Upper lobe of left lung (tissue), 6 donors: Measurements from ENCODE around the gene NUP98. TPM values are rescaled to one million over a fixed set of nuclear protein-coding genes. Genes with fewer than 3 reads are reported as not detected.

Experiments used
- ATAC-seq, 2 donors: fragments of 200-7000 bp; cut with Tn5 transposase; one replicate each; pipeline ENCODE4 v1.9.1; 2022; ENCODE audit warnings: mild to moderate bottlenecking in 2 of 2, moderate library complexity in 2 of 2; ENCODE audit not compliant: low FRiP score in 2 of 2
- DNase-seq, 2 donors: peaks; one replicate each; pipeline ENCODE4 v3.0.0-alpha.2; 2019 to 2020
- H3K27ac ChIP-seq, 4 donors: fragments of 200-600 bp; sonication (generic); one replicate each; pipeline ENCODE4 v1.5.1; 2016 to 2019
- H3K27me3 ChIP-seq, 4 donors: fragments of 200-600 bp; sonication (generic); one replicate each; pipeline ENCODE4 v1.5.1; 2017 to 2019
- H3K36me3 ChIP-seq, 4 donors: fragments of 200-600 bp; sonication (generic); one replicate each; pipeline ENCODE4 v1.5.1; 2016 to 2019
- H3K4me1 ChIP-seq, 4 donors: fragments of 200-600 bp; sonication (generic); one replicate each; pipeline ENCODE4 v1.5.1; 2018 to 2019
- H3K4me3 ChIP-seq, 4 donors: fragments of 200-600 bp; sonication (generic); one replicate each; pipeline ENCODE4 v1.5.1; 2017 to 2019; ENCODE audit warnings: mild to moderate bottlenecking in 2 of 4, moderate library complexity in 1 of 4
- H3K9me3 ChIP-seq, 4 donors: fragments of 200-600 bp; sonication (generic); one replicate each; pipeline ENCODE4 v1.5.1; 2018 to 2019
- EP300 ChIP-seq, 4 donors: sonication (generic); formaldehyde crosslinking; IDR thresholded peaks; one replicate each; pipeline ENCODE4 v1.5.1; 2017; ENCODE audit warnings: antibody characterized with exemption in 4 of 4, control low read depth in 2 of 4
- POLR2A ChIP-seq, 4 donors: fragments of 450-650 bp; IDR thresholded peaks; one replicate each; pipeline ENCODE4 v1.5.1; 2016 to 2017; ENCODE audit warnings: antibody characterized with exemption in 4 of 4, mild to moderate bottlenecking in 2 of 4
- POLR2AphosphoS5 ChIP-seq, 2 donors: sonication (generic); formaldehyde crosslinking; IDR thresholded peaks; one replicate each; pipeline ENCODE4 v1.5.1; 2017; ENCODE audit warnings: antibody characterized with exemption in 2 of 2
- WGBS, 2 donors: methylation state at CpG; one replicate each; pipeline ENCODE4 v1.1.5; 2017 to 2018; 5-methylcytosine and 5-hydroxymethylcytosine counted together
- small RNA-seq, 4 donors: library from RNA; depleted of rRNA; stranded (forward); fragments of <200 nt; gene quantifications; one replicate each; pipeline ENCODE3, GENCODE V24; 2016
- total RNA-seq, 6 donors: library from RNA; depleted of rRNA in 4 of 6; stranded (reverse); fragments of >200 nt in 4 of 6; gene quantifications; one replicate each; pipeline versions ENCODE4 v1.1.0 to v1.2.1, GENCODE V29; 2016 to 2021
- TF ChIP-seq, protein P1 (sequence below), 6 experiments: fragments of 450-650 bp in 4 of 6; fragments of 200-600 bp in 2 of 6; sonication (generic) in 2 of 6; IDR thresholded peaks; one replicate each; pipeline ENCODE4 v1.5.1; 2016 to 2019; ENCODE audit warnings: antibody characterized with exemption in 6 of 6
- donor health status: DM: no; HTN: no; CAD: no; lungs with moderate emphysema.
- donor health status: DM: no; HTN: yes; CAD: no; lungs with severe emphysema.

Gene NUP98
- total RNA-seq, 6 donors from 2014 or later = 66.6 to 127 (median 86.1) TPM

DNA sequence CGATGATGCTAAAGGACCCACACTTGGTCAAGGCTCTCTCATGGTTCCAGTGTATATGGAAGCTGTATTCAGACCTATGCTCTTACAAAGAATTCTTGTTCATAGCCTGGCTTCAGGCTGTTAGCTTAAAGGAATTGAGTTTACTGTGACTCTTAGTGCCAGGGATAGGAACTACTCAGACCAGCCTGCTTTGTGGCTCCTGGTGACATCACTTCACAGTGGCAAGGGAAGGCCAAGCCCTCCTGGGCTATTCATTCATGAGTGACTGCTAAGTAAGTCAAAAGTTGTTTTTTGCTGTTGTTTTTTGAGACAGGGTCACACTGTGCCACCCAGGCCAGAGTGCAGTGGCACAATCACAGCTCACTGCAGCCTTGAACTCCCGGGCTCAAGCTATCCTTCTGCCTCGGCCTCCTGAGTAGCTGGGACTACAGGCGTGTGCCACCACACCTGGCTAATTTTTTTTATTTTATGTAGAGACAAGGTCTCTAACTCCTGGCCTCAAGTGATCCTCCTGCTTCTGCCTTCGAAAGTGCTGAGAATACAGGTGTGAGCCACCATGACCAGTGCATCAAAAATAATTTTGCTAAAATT, 165.2 kb downstream of the NUP98 start:
- ATAC-seq (no peak), DNase-seq (no peak)
- Histone ChIP-seq H3K27me3 (no peaks in the 10 kb centered on the region), H3K4me3 (no peak overlapping the region), H3K27ac (no peak overlapping the region), H3K36me3 (no peaks in the 10 kb centered on the region), H3K9me3 (no peaks in the 10 kb centered on the region), H3K4me1 (no peaks in the 10 kb centered on the region)
- WGBS, 2 donors = 89 to 99% methylated on average over 5 of the region's 5 CpGs
- TF ChIP-seq, protein P1, sequence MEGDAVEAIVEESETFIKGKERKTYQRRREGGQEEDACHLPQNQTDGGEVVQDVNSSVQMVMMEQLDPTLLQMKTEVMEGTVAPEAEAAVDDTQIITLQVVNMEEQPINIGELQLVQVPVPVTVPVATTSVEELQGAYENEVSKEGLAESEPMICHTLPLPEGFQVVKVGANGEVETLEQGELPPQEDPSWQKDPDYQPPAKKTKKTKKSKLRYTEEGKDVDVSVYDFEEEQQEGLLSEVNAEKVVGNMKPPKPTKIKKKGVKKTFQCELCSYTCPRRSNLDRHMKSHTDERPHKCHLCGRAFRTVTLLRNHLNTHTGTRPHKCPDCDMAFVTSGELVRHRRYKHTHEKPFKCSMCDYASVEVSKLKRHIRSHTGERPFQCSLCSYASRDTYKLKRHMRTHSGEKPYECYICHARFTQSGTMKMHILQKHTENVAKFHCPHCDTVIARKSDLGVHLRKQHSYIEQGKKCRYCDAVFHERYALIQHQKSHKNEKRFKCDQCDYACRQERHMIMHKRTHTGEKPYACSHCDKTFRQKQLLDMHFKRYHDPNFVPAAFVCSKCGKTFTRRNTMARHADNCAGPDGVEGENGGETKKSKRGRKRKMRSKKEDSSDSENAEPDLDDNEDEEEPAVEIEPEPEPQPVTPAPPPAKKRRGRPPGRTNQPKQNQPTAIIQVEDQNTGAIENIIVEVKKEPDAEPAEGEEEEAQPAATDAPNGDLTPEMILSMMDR (IDR thresholded peaks at IDR 0.05) = no peak
- no peak for TF ChIP-seq POLR2A (IDR thresholded peaks at IDR 0.05)
- TF ChIP-seq EP300 (IDR thresholded peaks at IDR 0.05) = no peak
- TF ChIP-seq POLR2AphosphoS5 (IDR thresholded peaks at IDR 0.05) = no peak

DNA sequence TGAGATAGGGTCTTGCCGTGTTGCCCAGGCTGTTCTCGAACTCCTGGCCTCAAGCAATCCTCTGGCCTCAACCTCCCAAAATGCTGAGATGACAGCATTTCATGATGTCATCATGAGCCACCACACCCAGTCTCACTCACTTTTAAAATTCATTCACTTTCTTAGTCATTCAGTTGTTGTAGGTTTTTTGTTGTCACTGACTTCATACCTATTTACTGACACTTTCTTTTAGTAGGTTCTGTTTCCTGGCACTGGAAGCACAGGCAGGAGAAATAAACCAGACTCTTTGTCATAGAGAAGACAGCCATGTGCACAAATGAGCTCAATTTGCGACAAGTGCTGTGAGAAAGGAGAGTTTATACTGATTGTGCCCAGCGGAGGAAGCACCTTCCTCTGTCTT, 166.0 kb downstream of the NUP98 start:
- ATAC-seq (no peak), DNase-seq (no peak)
- H3K27ac ChIP-seq = no peak overlapping the region
- H3K36me3 ChIP-seq = no peaks in the 10 kb centered on the region
- H3K9me3 ChIP-seq = no peaks in the 10 kb centered on the region
- no peak overlapping the region for H3K4me3 ChIP-seq
- TF ChIP-seq, protein P1 (IDR thresholded peaks at IDR 0.05) = no peak
- TF ChIP-seq POLR2A (IDR thresholded peaks at IDR 0.05) (no peak), POLR2AphosphoS5 (IDR thresholded peaks at IDR 0.05) (no peak), EP300 (IDR thresholded peaks at IDR 0.05) (no peak)
- H3K27me3 ChIP-seq = no peaks in the 10 kb centered on the region
- no peaks in the 10 kb centered on the region for H3K4me1 ChIP-seq
- WGBS, 2 donors = 92 to 96% methylated on average over 4 of the region's 4 CpGs

DNA sequence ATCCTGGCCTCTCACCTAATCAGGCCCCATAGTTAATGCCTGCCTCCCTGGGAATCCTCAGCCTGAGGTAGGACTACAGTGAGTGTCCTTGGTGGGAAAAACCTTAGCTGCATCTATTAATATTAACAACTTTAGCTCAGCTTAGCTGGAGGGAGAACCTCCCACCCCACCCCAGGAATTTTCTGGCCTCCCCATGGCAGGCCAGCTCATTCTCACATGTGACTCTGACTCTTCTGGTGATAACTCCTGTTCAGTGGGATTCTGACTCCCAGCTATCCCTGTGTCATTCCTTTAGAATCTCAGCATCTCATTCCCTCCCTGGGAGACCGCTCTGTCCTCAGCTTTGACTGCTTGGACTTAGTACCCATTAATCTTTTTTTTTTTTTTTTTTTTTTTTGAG, 170.1 kb downstream of the NUP98 start:
- TF ChIP-seq POLR2A (IDR thresholded peaks at IDR 0.05) (no peak), POLR2AphosphoS5 (IDR thresholded peaks at IDR 0.05) (no peak), EP300 (IDR thresholded peaks at IDR 0.05) (no peak)
- TF ChIP-seq, protein P1 (IDR thresholded peaks at IDR 0.05) = no peak
- ATAC-seq = no peak
- no peaks in the 10 kb centered on the region for H3K36me3 ChIP-seq
- H3K9me3 ChIP-seq = no peaks in the 10 kb centered on the region
- H3K4me3 ChIP-seq = no peak overlapping the region
- H3K27me3 ChIP-seq = no peaks in the 10 kb centered on the region
- no peaks in the 10 kb centered on the region for H3K4me1 ChIP-seq
- WGBS, 2 donors = 92 to 93% methylated on average over 1 of the region's 1 CpG
- DNase-seq = no peak
- H3K27ac ChIP-seq = no peak overlapping the region

DNA sequence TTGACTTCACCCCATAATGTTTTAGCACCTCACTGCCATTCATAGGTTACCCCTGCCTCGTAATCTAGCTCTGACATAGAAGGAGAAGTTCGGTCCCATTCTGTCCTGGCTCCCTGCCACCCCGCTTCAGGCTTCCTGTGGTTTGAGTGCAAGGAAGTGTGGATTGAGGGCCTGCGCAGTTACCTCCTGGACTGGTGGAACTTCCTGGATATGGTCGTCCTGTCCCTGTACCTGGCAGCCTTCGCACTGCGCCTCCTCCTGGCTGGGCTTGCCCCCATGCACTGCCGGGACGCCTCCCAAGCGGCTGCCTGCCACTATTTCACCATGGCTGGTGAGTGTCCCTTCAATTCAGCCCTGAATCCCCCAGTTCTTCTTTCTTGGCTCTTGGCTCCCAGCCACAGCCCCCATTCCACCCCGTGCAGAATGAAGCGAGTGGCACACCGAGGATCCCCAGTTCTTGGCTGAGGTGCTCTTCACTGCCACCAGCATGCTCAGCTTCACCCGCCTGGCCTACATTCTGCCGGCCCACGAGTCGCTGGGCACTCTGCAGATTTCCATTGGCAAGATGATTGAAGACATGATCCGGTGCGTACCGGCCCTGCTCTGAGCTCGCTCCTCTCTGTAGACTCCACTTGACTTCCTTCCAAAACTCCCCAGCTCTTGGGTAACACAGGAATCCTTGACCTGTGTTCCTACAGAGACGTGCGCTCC, 170.9 kb downstream of the NUP98 start:
- Histone ChIP-seq H3K27me3 (no peaks in the 10 kb centered on the region), H3K4me3 (peak overlapping the region in 2 of 4 donors; percentile 18 to 29), H3K9me3 (no peaks in the 10 kb centered on the region), H3K27ac (no peak overlapping the region), H3K4me1 (no peaks in the 10 kb centered on the region), H3K36me3 (no peaks in the 10 kb centered on the region)
- WGBS, 2 donors = 64 to 79% methylated on average over 23 of the region's 23 CpGs
- DNase-seq (peak in 1 of 2 donors; percentile 75), ATAC-seq (peak in 1 of 2 donors; percentile 70)
- TF ChIP-seq, protein P1 (IDR thresholded peaks at IDR 0.05) = no peak
- TF ChIP-seq POLR2A (IDR thresholded peaks at IDR 0.05) (no peak), EP300 (IDR thresholded peaks at IDR 0.05) (no peak), POLR2AphosphoS5 (IDR thresholded peaks at IDR 0.05) (no peak)

Small RNA genes within 50 kb of the gene (small RNA-seq; reads per million reads assigned to genes)
- gene RF00019 (0 reads per million in 4 donors), gene RNU6-1143P (0 reads per million in 4 donors), gene RNU7-50P (0 reads per million in 4 donors)

Other genes with a start within 250 kb of the NUP98 start
- 1 to 10 TPM in 2 of 6 donors, under 1 TPM in 2, not detected in 2; 0.49 to 3.6 (median 1.3) TPM for gene ART5, start 155.6 kb downstream of the NUP98 start, total RNA-seq
- 1 to 10 TPM in 2 of 6 donors, under 1 TPM in 2, not detected in 2; 0.61 to 1.9 (median 1.2) TPM for gene ART1, start 152.4 kb downstream of the NUP98 start, total RNA-seq
- 1 to 10 TPM in 4 of 6 donors, under 1 TPM in 1, not detected in 1; 0.89 to 6.3 (median 2.3) TPM for gene CHRNA10, start 126.2 kb downstream of the NUP98 start, total RNA-seq
- 100 to 1,000 TPM in 1 of 6 donors, 10 to 100 TPM in 5; 19.5 to 106 (median 25.2) TPM for gene PGAP2, start 11.0 kb upstream of the NUP98 start, total RNA-seq
- gene RHOG, start 43.4 kb upstream of the NUP98 start, total RNA-seq = 100 to 1,000 TPM in 2 of 6 donors, 10 to 100 TPM in 4; 67.0 to 137 (median 85.1) TPM
- 10 to 100 TPM; 39.7 to 81.8 (median 56.5) TPM for gene STIM1, start 58.1 kb upstream of the NUP98 start, total RNA-seq